Measurements from ENCODE around the gene SAMD4B.

Gene SAMD4B

GRCh38 chr19:39410017-39410830, 68.0 kb downstream of the SAMD4B start:
- TF ChIP-seq CTCF (IDR thresholded peaks at IDR 0.05; ENCODE audit: low read length, missing control alignments) = no peak
- DNase-seq (ENCODE audit: low read depth) = peak; percentile 83

GRCh38 chr19:39410831-39411080, 68.5 kb downstream of the SAMD4B start:
- no peak for DNase-seq (ENCODE audit: low read depth)
- no peak for TF ChIP-seq CTCF (IDR thresholded peaks at IDR 0.05; ENCODE audit: low read length, missing control alignments)
- peak overlapping the region; percentile 81 for H3K4me3 ChIP-seq (replicated peaks; ENCODE audit: low read depth, low read length)

More at GRCh38 chr19:39410017-39410830, 68.0 kb downstream of the SAMD4B start:
- peak overlapping the region; percentile 81 for H3K4me3 ChIP-seq (replicated peaks; ENCODE audit: low read depth, low read length)

GRCh38 chr19:39411081-39411831, 69.0 kb downstream of the SAMD4B start:
- no peak for TF ChIP-seq CTCF (IDR thresholded peaks at IDR 0.05; ENCODE audit: low read length, missing control alignments)
- peak overlapping the region; percentile 81 for H3K4me3 ChIP-seq (replicated peaks; ENCODE audit: low read depth, low read length)
- peak; percentile 72 for DNase-seq (ENCODE audit: low read depth)

- peak overlapping the region; percentile 81 for H3K4me3 ChIP-seq (replicated peaks; ENCODE audit: low read depth, low read length)
- peak; percentile 91 for TF ChIP-seq CTCF (IDR thresholded peaks at IDR 0.05; ENCODE audit: low read length, missing control alignments)
- peak; percentile 95 for DNase-seq (ENCODE audit: low read depth)
Measured at GRCh38 chr19:39411832-39412099, 69.5 kb downstream of the SAMD4B start.

- TF ChIP-seq CTCF (IDR thresholded peaks at IDR 0.05; ENCODE audit: low read length, missing control alignments) = peak; percentile 62
- H3K4me3 ChIP-seq (replicated peaks; ENCODE audit: low read depth, low read length) = peak within 1 kb of the TSS; percentile 97
- DNase-seq (ENCODE audit: low read depth) = peak; percentile 100
Measured at GRCh38 chr19:39412100-39412866, 70.1 kb downstream of the SAMD4B start, which contains the start of gene PLEKHG2. TSS of gene PLEKHG2 (plus strand) at chr19:39412669. CDS start at chr19:39414087, 1,418 bp downstream.

GRCh38 chr19:39412867-39413271, 70.6 kb downstream of the SAMD4B start:
- peak overlapping the region; percentile 97 for H3K4me3 ChIP-seq (replicated peaks; ENCODE audit: low read depth, low read length)
- no peak for TF ChIP-seq CTCF (IDR thresholded peaks at IDR 0.05; ENCODE audit: low read length, missing control alignments)
- no peak for DNase-seq (ENCODE audit: low read depth)
